RWPE2 (cell line): ENCODE data around the gene NCMAP.

ENCODE experiments used
- ATAC-seq: fragments of 200-7000 bp; cut with Tn5 transposase; 3 replicates; pipeline ENCODE4 v1.9.1; 2021; ENCODE audit warnings: low read depth
- DNase-seq: peaks from one replicate; pipeline ENCODE4 v3.0.0-alpha.2; 2020; ENCODE audit warnings: low spot score
- H3K27ac ChIP-seq: fragments of 450-650 bp; 2 replicates; pipeline ENCODE4 v1.5.1; 2017; ENCODE audit warnings: mild to moderate bottlenecking; ENCODE audit not compliant: poor library complexity, severe bottlenecking
- H3K27me3 ChIP-seq: fragments of 250-450 bp; sonication (Bioruptor Pico); 2 replicates; pipeline ENCODE4 v1.5.1; 2021; ENCODE audit warnings: mild to moderate bottlenecking, moderate library complexity; ENCODE audit not compliant: insufficient read depth, poor library complexity, severe bottlenecking
- H3K36me3 ChIP-seq: fragments of 250-450 bp; sonication (Bioruptor Pico); 2 replicates; pipeline ENCODE4 v1.5.1; 2020; ENCODE audit warnings: low read depth, mild to moderate bottlenecking, moderate library complexity
- H3K4me1 ChIP-seq: fragments of 250-450 bp; sonication (Bioruptor Pico); 2 replicates; pipeline ENCODE4 v1.5.1; 2021; ENCODE audit warnings: mild to moderate bottlenecking, moderate library complexity; ENCODE audit not compliant: insufficient read depth, poor library complexity, severe bottlenecking
- H3K4me3 ChIP-seq: fragments of 250-450 bp; sonication (Bioruptor Pico); 2 replicates; pipeline ENCODE4 v1.5.1; 2021; ENCODE audit warnings: mild to moderate bottlenecking, moderate library complexity; ENCODE audit not compliant: severe bottlenecking
- H3K9me3 ChIP-seq: fragments of 250-450 bp; sonication (Bioruptor Pico); 2 replicates; pipeline ENCODE4 v1.5.1; 2021; ENCODE audit warnings: mild to moderate bottlenecking, moderate library complexity; ENCODE audit not compliant: severe bottlenecking
- CTCF ChIP-seq: fragments of 450-650 bp; IDR thresholded peaks from one replicate; pipeline ENCODE4 v1.5.1; 2017; ENCODE audit warnings: mild to moderate bottlenecking, moderate library complexity; ENCODE audit not compliant: poor library complexity, severe bottlenecking

NCMAP gene

DNA sequence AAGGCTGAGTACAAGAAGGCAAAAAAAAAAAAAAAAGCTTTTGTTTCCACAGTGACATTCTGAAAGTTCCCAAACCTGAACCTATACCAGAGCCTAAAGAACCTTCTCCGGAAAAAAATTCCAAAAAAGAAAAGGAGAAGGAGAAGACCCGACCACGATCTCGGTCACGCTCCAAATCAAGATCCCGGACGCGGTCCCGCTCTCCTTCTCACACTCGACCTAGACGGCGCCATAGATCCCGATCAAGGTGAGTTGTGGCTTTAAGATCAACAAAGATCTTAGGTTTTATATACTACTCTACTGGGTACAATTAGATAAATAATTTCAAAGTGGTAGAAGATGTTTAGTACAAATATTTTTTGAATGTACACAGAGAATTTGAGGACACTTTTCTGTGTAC lies 96.5 kb downstream of the NCMAP start:
- H3K4me1 ChIP-seq: no peaks in the 10 kb centered on the region
- no peak overlapping the region for H3K4me3 ChIP-seq
- no peaks in the 10 kb centered on the region for H3K27me3 ChIP-seq
- TF ChIP-seq CTCF: no peak
- H3K36me3 ChIP-seq: peaks cover 100% of the 10 kb centered on the region
- ATAC-seq (no peak), DNase-seq (no peak)
- no peak overlapping the region for H3K27ac ChIP-seq
- no peaks in the 10 kb centered on the region for H3K9me3 ChIP-seq

GRCh38 chr1:24654010-24654409 lies 98.1 kb downstream of the NCMAP start:
- no peak for DNase-seq
- no peak overlapping the region for H3K4me3 ChIP-seq
- no peak for ATAC-seq
- H3K4me1 ChIP-seq: no peaks in the 10 kb centered on the region
- no peak for TF ChIP-seq CTCF
- H3K27me3 ChIP-seq: no peaks in the 10 kb centered on the region
- no peak overlapping the region for H3K27ac ChIP-seq
- peaks cover 100% of the 10 kb centered on the region for H3K36me3 ChIP-seq
- no peaks in the 10 kb centered on the region for H3K9me3 ChIP-seq

DNA sequence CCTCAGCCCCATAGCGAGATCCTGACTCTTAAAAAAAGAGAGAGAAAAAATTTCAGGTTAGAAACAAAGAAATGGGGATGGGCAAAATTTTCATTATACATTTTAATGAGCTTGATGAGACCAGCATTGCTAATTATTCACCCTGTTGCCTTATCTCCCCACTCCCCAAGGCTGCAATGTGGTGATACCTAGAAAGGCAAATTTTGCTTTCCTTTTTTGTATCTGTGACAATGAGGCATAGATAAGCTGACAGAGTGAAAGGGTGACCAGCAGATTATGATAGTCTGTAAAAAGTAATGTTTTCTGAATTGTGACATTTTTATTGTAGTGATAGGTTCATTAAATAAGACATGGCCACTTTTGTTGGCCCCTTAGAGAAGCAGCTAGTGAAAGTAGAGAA lies 100.2 kb downstream of the NCMAP start:
- no peak for TF ChIP-seq CTCF
- no peaks in the 10 kb centered on the region for H3K9me3 ChIP-seq
- H3K4me1 ChIP-seq: no peaks in the 10 kb centered on the region
- ATAC-seq: no peak
- H3K27me3 ChIP-seq: no peaks in the 10 kb centered on the region
- H3K4me3 ChIP-seq: no peak overlapping the region
- H3K27ac ChIP-seq: no peak overlapping the region
- DNase-seq: no peak
- H3K36me3 ChIP-seq: peaks cover 100% of the 10 kb centered on the region

DNA sequence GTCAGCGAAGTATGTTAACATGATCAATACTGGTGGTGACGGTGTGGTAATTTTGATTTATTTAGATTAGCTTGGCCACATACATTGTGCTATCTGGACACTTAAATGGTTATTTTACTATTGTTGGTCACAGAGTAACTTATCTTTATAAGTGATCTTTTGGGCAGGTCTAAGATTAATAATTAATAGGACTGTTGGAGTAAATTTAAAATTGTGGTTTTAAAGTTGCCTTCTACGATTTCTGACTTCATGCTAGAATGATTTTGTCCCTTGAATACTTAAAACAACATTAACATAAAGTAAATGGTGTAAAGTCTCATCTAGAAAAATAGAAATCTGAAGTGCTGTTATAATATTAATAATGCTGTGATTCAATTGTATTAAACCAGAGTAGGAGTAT lies 101.9 kb downstream of the NCMAP start:
- ATAC-seq (no peak), DNase-seq (no peak)
- Histone ChIP-seq H3K9me3 (no peaks in the 10 kb centered on the region), H3K27me3 (no peaks in the 10 kb centered on the region), H3K4me3 (no peak overlapping the region), H3K36me3 (peaks cover 100% of the 10 kb centered on the region), H3K4me1 (no peaks in the 10 kb centered on the region), H3K27ac (no peak overlapping the region)
- no peak for TF ChIP-seq CTCF
